Natural killer cell (primary cell): ENCODE results near the gene RNU1-2. TPM values are rescaled to one million over a fixed set of nuclear protein-coding genes. Genes with fewer than 3 reads are reported as not detected.
"Not testable (repeated sequence)": the region's sequence is repeated elsewhere in the genome, so short reads cannot be mapped to it uniquely, and the experiment has no call there.

Source experiments
- ATAC-seq, 3 donors: fragments of 150-1000 bp in 2 of 3; fragments of 200-7000 bp in 1 of 3; cut with Tn5 transposase; 1 replicate in 1 of 3; 2 replicates in 2 of 3; pipeline ENCODE4 v1.10.0; 2021; ENCODE audit warnings: mild to moderate bottlenecking in 2 of 3, moderate library complexity in 2 of 3
- DNase-seq, 2 donors: peaks; one replicate each; pipeline versions ENCODE4 v3.0.0 to v3.0.0-alpha.2; 2013 to 2021; ENCODE audit warnings: mixed read lengths in 1 of 2
- H3K27ac ChIP-seq: one replicate; pipeline ENCODE4 v1.5.1; 2013; ENCODE audit warnings: mild to moderate bottlenecking, low read length
- H3K27me3 ChIP-seq: one replicate; pipeline ENCODE4 v1.6.1; 2013; ENCODE audit warnings: low read length; ENCODE audit not compliant: control insufficient read depth, insufficient read depth
- H3K36me3 ChIP-seq: one replicate; pipeline ENCODE4 v1.6.1; 2013; ENCODE audit warnings: low read length; ENCODE audit not compliant: control insufficient read depth, insufficient read depth
- H3K4me1 ChIP-seq: one replicate; pipeline ENCODE4 v1.6.1; 2013; ENCODE audit warnings: low read length; ENCODE audit not compliant: control insufficient read depth, insufficient read depth
- H3K4me3 ChIP-seq: one replicate; pipeline ENCODE4 v1.5.1; 2013; ENCODE audit warnings: low read length
- H3K9me3 ChIP-seq: one replicate; pipeline ENCODE4 v1.6.1; 2013; ENCODE audit warnings: low read length; ENCODE audit not compliant: control insufficient read depth, insufficient read depth
- H3K27ac Mint-ChIP-seq, 2 donors: one replicate each; pipeline ENCODE4 v1.8.0; 2022; ENCODE audit warnings: mild to moderate bottlenecking in 2 of 2, mixed read lengths in 2 of 2, moderate library complexity in 1 of 2
- H3K27me3 Mint-ChIP-seq, 2 donors: one replicate each; pipeline ENCODE4 v1.8.0; 2022; ENCODE audit warnings: low read depth in 2 of 2, mixed read lengths in 2 of 2
- H3K36me3 Mint-ChIP-seq: one replicate; pipeline ENCODE4 v1.8.0; 2022; ENCODE audit warnings: mixed read lengths
- H3K4me1 Mint-ChIP-seq, 2 donors: one replicate each; pipeline ENCODE4 v1.8.0; 2022; ENCODE audit warnings: mixed read lengths in 2 of 2
- H3K4me3 Mint-ChIP-seq: one replicate; pipeline ENCODE4 v1.8.0; 2022; ENCODE audit warnings: mild to moderate bottlenecking, moderate library complexity, mixed read lengths
- H3K9me3 Mint-ChIP-seq, 2 donors: one replicate each; pipeline ENCODE4 v1.8.0; 2022; ENCODE audit warnings: mixed read lengths in 2 of 2
- WGBS: methylation state at CpG from one replicate; pipeline ENCODE4 v1.1.7; 2013; ENCODE audit warnings: missing lambda C conversion rate; ENCODE audit not compliant: insufficient coverage; 5-methylcytosine and 5-hydroxymethylcytosine counted together
- intact Hi-C: fragments of 100-400 bp; cut with micrococcal nuclease; formaldehyde crosslinking; loops from one replicate; pipeline ENCODE4 v1.14.2; 2022
- total RNA-seq, 4 donors: library from RNA; stranded (reverse); fragments of 120-200 nt in 1 of 4; gene quantifications; one replicate each; pipeline versions ENCODE4 v1.2.3 to v1.2.4, GENCODE V29; 2013 to 2022

Gene RNU1-2
- total RNA-seq, 3 donors from 2014 or later (not counting 1 experiment from before 2014, with no cell fraction given), result 2,937 to 3,261 (median 3,038) TPM

DNA sequence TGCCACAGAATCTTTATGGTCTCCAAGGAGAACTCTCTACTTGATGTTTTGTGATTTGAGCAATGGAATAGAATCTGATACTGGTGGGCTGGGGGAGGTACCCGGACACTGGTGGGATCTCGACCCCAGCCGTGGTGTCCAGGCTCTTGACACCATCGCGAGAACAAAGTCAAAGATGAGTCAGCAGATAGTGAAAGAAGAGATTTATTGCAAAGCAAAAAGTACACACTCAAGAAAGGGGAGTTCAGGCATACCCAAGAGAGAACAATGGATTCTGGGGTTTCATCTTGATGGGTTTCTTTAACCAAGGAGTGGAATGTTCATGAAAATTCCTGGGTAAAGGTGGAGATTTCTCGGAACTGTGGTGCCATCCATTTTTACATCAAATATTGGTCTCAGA is 1.4 kb upstream of the RNU1-2 start:
- not testable (repeated sequence) for H3K27me3 ChIP-seq, H3K36me3 Mint-ChIP-seq, H3K27me3 Mint-ChIP-seq, H3K36me3 ChIP-seq, H3K4me3 ChIP-seq, ATAC-seq, DNase-seq, H3K9me3 ChIP-seq, H3K9me3 Mint-ChIP-seq, H3K27ac ChIP-seq
- Mint-ChIP-seq H3K4me1 (peaks cover 26 to 43% of the 10 kb centered on the region in 2 donors), H3K27ac (peak overlapping the region; percentile 99), H3K4me3 (peak overlapping the region; percentile 84)
- WGBS, result 76% methylated on average over 6 of the region's 6 CpGs
- peaks cover 14% of the 10 kb centered on the region for H3K4me1 ChIP-seq
- intact Hi-C loops, result loop anchor here (10.0 kb wide), 1 partner anchor 250 kb away; no protein-coding TSS in a partner anchor

DNA sequence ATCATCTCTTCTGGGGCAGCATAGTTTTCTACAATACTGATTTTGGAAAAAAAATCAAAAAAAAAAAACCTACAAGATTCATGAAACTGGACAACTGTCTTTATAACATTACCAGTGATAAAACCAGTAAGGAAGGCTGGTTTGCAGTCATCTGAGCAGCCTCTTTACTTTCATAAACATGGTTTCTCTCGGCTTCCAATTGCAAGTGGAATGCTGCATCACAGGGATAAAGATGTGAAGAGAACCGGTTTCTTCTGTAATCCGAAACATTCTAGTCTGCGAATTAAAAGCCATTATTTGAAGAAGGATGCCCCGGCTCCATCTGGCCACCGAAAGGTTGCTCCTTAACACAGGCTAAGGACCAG is 565 bp upstream of the RNU1-2 start:
- not testable (repeated sequence) for H3K4me1 ChIP-seq, H3K9me3 ChIP-seq, ATAC-seq, H3K27me3 Mint-ChIP-seq, H3K9me3 Mint-ChIP-seq, H3K36me3 Mint-ChIP-seq, H3K36me3 ChIP-seq, H3K27me3 ChIP-seq, DNase-seq
- H3K4me3 ChIP-seq, result peak overlapping the region; percentile 43
- intact Hi-C loops, result loop anchor here (5.0 to 10.0 kb wide), 2 partner anchors 250 to 528 kb away; partner anchors contain the start of gene SZRD1
- WGBS, result 0% methylated on average over 2 of the region's 6 CpGs
- Mint-ChIP-seq H3K4me3 (peak overlapping the region; percentile 84), H3K4me1 (peaks cover 26 to 35% of the 10 kb centered on the region in 2 donors), H3K27ac (peak overlapping the region; percentile 99)
- H3K27ac ChIP-seq, result peak overlapping the region; percentile 92

DNA sequence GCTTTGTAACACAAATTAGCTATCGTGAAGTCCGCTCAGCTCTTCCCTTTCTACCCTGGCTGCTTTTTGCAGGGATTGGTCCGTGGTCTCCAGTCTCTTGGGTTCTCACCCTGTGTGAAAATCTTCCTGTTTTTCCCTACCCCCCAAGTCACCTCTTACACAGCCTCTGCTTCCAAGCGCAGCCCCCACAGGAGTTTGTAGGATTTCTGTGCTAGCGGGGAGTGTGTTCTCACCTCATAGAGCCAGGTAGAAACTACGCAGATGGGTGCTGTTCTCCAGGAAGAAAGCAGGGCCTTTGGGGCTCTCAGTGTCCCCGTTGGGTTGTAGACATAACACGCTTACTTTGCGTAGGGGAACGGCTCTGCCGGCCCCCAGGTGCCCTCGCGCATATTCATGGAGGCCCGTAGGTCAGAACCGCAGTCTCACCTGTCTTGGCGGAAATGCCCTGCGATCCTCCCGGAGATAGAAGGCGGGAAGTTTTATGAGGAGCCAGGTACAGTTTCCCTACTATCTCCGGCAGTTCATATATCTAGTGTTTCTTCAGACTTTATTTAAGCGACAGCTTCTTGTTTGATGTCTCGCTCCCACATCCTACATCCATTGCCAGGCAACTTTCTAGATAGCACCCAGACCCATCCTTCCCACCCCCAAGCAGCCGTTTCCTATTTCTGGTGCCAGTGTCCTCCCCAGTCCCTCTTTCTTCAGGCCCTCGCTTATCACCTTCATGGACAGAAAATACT is 706 bp downstream of the RNU1-2 start:
- DNase-seq (peak; percentile 55 to 81), ATAC-seq (peak in 2 of 3 donors; percentile 1 to 7)
- H3K27ac ChIP-seq, result peak overlapping the region; percentile 92
- Mint-ChIP-seq H3K4me1 (peaks cover 36 to 39% of the 10 kb centered on the region in 2 donors), H3K27ac (peak overlapping the region; percentile 99), H3K4me3 (peak overlapping the region; percentile 84)
- H3K9me3 ChIP-seq, H3K36me3 Mint-ChIP-seq, H3K27me3 Mint-ChIP-seq, H3K27me3 ChIP-seq, H3K9me3 Mint-ChIP-seq, H3K4me1 ChIP-seq, H3K36me3 ChIP-seq: not testable (repeated sequence)
- peak overlapping the region; percentile 5 for H3K4me3 ChIP-seq
- 30% methylated on average over 21 of the region's 24 CpGs for WGBS
- intact Hi-C loops, result loop anchor here (1.0 to 10.0 kb wide), 3 partner anchors 8 to 529 kb away; partner anchors contain the start of gene SZRD1

DNA sequence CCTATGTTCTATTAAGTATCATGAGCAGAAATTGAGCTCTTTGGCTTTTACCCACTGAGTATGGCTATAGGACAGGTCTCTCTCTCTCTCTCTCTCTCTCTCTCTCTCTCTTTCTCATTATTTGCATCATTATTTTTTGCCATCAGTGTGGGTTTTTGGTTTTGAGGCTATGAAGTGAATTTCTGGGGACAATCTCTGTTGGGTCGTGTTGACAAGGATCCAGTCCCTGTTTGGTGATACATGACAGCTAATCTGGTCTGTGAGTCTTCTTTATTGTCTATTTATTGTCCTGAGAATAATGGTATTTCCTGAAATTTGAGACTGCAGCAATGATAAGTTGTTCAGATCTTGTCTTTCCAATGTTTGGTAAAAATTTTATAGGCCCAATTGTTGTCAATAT is 1.9 kb downstream of the RNU1-2 start:
- H3K9me3 Mint-ChIP-seq, result not testable (repeated sequence)
- intact Hi-C loops, result loop anchor here (5.0 to 10.0 kb wide), 2 partner anchors 253 to 530 kb away; partner anchors contain the start of gene SZRD1

DNA sequence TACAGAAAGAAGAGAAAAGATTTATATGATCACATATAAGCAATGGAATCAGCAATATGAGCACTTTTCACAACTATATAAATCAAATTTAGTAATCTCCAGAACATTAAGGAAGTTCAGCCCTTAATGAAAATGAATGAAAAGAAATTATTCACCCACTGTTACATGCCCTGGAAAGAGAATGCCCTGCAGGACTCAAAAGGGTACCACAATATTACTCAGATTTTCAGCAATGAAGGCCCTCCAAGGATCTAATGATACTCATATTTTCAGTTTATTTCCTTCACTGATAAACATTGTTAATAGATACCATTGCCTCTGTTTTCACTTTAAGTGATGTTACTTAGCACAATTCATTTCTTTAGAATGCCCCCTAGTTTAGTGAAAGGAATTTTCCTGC is 2.5 kb downstream of the RNU1-2 start:
- H3K27me3 ChIP-seq, H3K27ac ChIP-seq, DNase-seq, H3K36me3 ChIP-seq, ATAC-seq, H3K4me3 Mint-ChIP-seq, H3K4me3 ChIP-seq, H3K9me3 Mint-ChIP-seq, H3K27me3 Mint-ChIP-seq, H3K36me3 Mint-ChIP-seq, H3K9me3 ChIP-seq: not testable (repeated sequence)
- H3K4me1 ChIP-seq, result peaks cover 13% of the 10 kb centered on the region
- Mint-ChIP-seq H3K4me1 (peaks cover 40 to 51% of the 10 kb centered on the region in 2 donors), H3K27ac (peak overlapping the region; percentile 99)
- intact Hi-C loops, result loop anchor here (5.0 to 10.0 kb wide), 2 partner anchors 253 to 531 kb away; partner anchors contain the start of gene SZRD1

More for the DNA sequence above, 1.9 kb downstream of the RNU1-2 start:
- Mint-ChIP-seq H3K4me3 (peak overlapping the region; percentile 72), H3K4me1 (peaks cover 40 to 45% of the 10 kb centered on the region in 2 donors), H3K27ac (peak overlapping the region; percentile 99)
- H3K4me3 ChIP-seq, H3K27ac ChIP-seq, H3K27me3 ChIP-seq, DNase-seq, ATAC-seq, H3K36me3 ChIP-seq, H3K4me1 ChIP-seq, H3K36me3 Mint-ChIP-seq, H3K9me3 ChIP-seq, H3K27me3 Mint-ChIP-seq: not testable (repeated sequence)
- no CpG with 5 or more reads among the region's 1 CpG for WGBS

DNA sequence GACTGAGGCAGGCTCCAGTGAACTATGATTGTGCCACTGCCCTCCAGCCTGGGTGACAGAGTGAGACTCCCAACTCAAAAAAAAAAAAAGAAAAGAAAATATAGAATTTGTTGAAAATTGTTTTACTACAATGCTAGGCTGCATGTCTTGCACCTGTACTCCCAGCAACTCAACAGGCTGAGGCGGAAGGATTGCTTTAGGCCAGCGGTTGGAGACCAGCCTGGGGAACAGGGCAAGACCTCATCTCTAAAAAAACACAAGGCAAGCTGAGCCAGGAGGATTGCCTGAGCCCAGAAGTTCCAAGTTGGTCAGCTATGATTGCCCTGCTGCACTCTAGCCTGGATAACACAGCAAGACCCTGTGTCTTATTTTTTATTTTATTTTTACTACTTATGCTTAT is 3.2 kb downstream of the RNU1-2 start:
- H3K36me3 Mint-ChIP-seq, H3K27me3 ChIP-seq, H3K36me3 ChIP-seq, H3K4me3 Mint-ChIP-seq, H3K9me3 Mint-ChIP-seq, H3K9me3 ChIP-seq, H3K27ac Mint-ChIP-seq, DNase-seq, H3K27ac ChIP-seq, ATAC-seq, H3K27me3 Mint-ChIP-seq, H3K4me3 ChIP-seq: not testable (repeated sequence)
- H3K4me1 Mint-ChIP-seq, result peaks cover 40 to 58% of the 10 kb centered on the region in 2 donors
- H3K4me1 ChIP-seq, result peaks cover 13% of the 10 kb centered on the region
- intact Hi-C loops, result loop anchor here (5.0 to 10.0 kb wide), 2 partner anchors 254 to 532 kb away; partner anchors contain the start of gene SZRD1
- 86% methylated on average over 2 of the region's 2 CpGs for WGBS
